CD1c-positive myeloid dendritic cell (primary cell): Measurements from ENCODE around the gene ACAD8.

Experiments used
- DNase-seq: peaks from one replicate; pipeline ENCODE4 v3.0.0-alpha.2; 2016; ENCODE audit errors: extremely low spot score

The ACAD8 gene

GRCh38 chr11:134253188-134253993 is at the start of gene ACAD8, which contains the start of gene THYN1:
ACAD8 (plus strand) TSS chr11:134253568; CDS start chr11:134253601, 33 bp downstream.
THYN1 (minus strand) TSS chr11:134253352; CDS start chr11:134252882, 470 bp downstream.
- DNase-seq: peak; percentile 97

- no peak for DNase-seq
These were observed 47.6 kb upstream of the ACAD8 start for GRCh38 chr11:134205729-134206128.

- DNase-seq: no peak
These were observed 47.2 kb upstream of the ACAD8 start for GRCh38 chr11:134206185-134206584.

GRCh38 chr11:134207538-134208239 is 45.7 kb upstream of the ACAD8 start:
- peak; percentile 38 for DNase-seq

- DNase-seq: no peak
These were observed 37.5 kb upstream of the ACAD8 start for GRCh38 chr11:134215836-134216235.

- no peak for DNase-seq
These were observed 36.6 kb upstream of the ACAD8 start for GRCh38 chr11:134216816-134217215.

- DNase-seq: peak; percentile 35
These were observed 30.2 kb upstream of the ACAD8 start for GRCh38 chr11:134223121-134223520.

- DNase-seq: peak; percentile 99
These were observed 29.3 kb upstream of the ACAD8 start, which contains the start of the genes NCAPD3 and VPS26B for GRCh38 chr11:134223836-134224709. NCAPD3 (minus strand) TSS chr11:134223967; CDS start chr11:134223926, 41 bp downstream. VPS26B (plus strand) TSS chr11:134224671; CDS start chr11:134225123, 452 bp downstream.

GRCh38 chr11:134224710-134225664 is 28.4 kb upstream of the ACAD8 start:
- peak; percentile 67 for DNase-seq

- no peak for DNase-seq
These were observed 26.5 kb upstream of the ACAD8 start for GRCh38 chr11:134226806-134227325.

GRCh38 chr11:134228625-134229024 is 24.7 kb upstream of the ACAD8 start:
- peak; percentile 19 for DNase-seq

- no peak for DNase-seq
These were observed 24.1 kb upstream of the ACAD8 start for GRCh38 chr11:134229126-134229790.

- no peak for DNase-seq
These were observed 23.0 kb upstream of the ACAD8 start for GRCh38 chr11:134230339-134230738.

- peak; percentile 23 for DNase-seq
These were observed 21.3 kb upstream of the ACAD8 start for GRCh38 chr11:134231958-134232659.

- no peak for DNase-seq
These were observed 19.6 kb upstream of the ACAD8 start for GRCh38 chr11:134233729-134234179.

GRCh38 chr11:134235399-134235798 is 18.0 kb upstream of the ACAD8 start:
- DNase-seq: no peak

- DNase-seq: no peak
These were observed 16.4 kb upstream of the ACAD8 start for GRCh38 chr11:134236834-134237556.

GRCh38 chr11:134237557-134237922 is 15.8 kb upstream of the ACAD8 start:
- no peak for DNase-seq
